Measurements from ENCODE around the gene ZBTB8A. TPM values are rescaled to one million over a fixed set of nuclear protein-coding genes. Genes with fewer than 3 reads are reported as not detected.

The ZBTB8A gene
- total RNA-seq, result 4.3 and 4.8 TPM in 2 replicates

DNA sequence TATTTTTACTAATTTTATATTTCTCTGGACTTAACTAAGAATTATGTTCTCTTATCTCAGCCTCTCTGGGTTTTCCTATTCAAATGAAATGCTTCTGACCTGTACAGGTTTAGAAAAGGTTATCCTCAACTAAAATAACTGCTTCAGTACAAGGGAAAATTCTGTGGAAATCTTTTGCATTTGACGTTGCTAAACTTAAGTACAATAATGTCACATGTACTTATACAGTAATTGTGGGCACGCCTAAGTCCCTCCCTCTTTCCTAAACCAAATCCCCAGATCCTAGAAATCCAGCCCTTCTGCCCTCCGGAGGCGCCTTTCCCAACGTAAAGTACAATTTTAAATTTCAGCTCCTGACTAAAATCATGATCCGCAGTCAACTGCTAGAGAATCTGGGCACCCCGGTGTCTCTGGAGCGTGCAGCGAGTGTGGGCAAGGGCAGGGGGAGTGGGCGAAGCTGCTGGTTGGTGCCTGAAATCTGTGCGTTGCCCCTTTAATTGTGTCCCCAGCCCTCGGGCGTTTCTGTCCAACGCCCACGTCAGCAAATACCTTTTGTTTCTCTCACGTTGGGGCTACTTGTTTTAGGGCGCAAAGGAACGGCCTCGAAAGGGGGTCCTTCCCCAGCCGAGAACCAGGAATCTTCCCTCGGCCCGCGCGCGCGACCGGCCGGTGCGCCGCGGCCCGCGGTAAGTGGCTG is at the start of gene ZBTB8A:
TSS of gene ZBTB8A (plus strand) at position 541 of the 697 bp plus-strand sequence. CDS start 53,505 bp downstream, outside the sequence.

DNA sequence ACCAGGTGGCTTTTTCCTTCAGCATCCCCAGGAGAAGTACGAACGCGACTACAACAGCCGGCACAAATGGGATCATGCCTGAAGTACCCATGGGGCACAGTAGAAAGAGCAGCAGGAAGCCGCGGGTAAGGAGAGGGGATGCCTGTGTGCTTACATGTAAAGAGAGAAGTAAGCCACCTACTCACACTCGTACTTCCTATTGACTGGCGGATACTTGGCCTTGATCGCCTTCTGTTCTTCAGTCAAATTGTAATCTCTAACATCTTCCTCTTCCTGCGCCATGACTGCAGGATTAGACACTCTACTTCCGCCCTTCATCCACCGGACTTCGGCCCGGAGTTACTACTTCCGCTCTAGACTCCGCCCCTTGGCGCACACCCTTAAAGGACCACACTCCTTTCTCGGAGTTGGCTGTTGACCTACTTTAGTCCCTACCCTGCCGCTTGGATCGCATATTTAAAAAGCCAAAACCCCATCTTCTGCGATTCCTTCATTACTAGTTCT is 111.1 kb downstream of the ZBTB8A start, which contains the start of gene ZBTB8OS:
TSS of gene ZBTB8OS (minus strand) at position 303 of the 504 bp plus-strand sequence. CDS start at position 282, 21 bp downstream.

DNA sequence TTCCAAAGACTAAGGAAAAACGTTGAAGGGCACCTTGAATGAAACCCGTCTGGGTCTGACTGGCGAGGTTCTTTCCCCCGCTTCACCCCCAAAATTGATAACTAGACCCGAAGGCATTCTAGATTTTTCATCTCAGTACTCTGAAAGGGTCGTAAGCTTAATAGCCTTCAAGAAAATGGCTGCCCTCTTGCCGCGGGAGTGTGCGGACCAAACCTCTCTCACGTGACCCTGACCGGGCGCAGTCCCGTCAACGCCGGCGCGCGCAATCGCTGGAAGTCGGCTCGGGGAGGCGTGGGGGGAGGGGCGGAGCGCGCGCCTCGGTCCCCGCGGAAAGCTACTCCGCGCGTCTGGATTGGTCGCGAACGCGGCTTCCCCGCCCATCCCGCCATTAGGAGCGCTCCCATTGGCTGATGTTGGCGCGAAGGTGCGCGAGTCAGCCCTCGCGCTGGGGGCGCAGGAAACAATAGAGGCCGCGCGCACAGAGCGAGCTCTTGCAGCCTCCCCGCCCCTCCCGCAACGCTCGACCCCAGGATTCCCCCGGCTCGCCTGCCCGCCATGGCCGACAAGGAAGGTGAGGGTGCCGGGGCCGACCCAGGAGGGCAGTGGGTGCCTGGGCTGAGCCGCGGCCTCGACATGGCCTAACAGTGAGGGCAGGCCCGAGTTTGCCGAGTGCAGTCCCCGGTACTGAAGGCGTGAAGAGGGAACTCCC is 111.7 kb downstream of the ZBTB8A start, which contains the start of gene RBBP4:
TSS of gene RBBP4 (plus strand) at position 457 of the 709 bp plus-strand sequence. CDS start at position 556, 99 bp downstream.

Small RNA genes within 50 kb of the gene (small RNA-seq; reads per million reads assigned to genes)
- not detected for gene RF00019

Other genes starting within 250 kb of the ZBTB8A start
- gene HDAC1, start 247.3 kb upstream of the ZBTB8A start, total RNA-seq, result 32.3 and 44.0 TPM in 2 replicates
- gene MARCKSL1, start 203.2 kb upstream of the ZBTB8A start, total RNA-seq, result 1.6 and 2.6 TPM in 2 replicates
- 1.4 and 1.8 TPM in 2 replicates for gene FAM229A, start 176.9 kb upstream of the ZBTB8A start, total RNA-seq
- 1.1 and 1.2 TPM in 2 replicates for gene TSSK3, start 176.9 kb upstream of the ZBTB8A start, total RNA-seq
- gene BSDC1, start 145.0 kb upstream of the ZBTB8A start, total RNA-seq, result 38.3 and 38.9 TPM in 2 replicates
- under 0.01 TPM in 1 of 2 replicates, not detected in the other for gene ZBTB8B, start 74.4 kb upstream of the ZBTB8A start, total RNA-seq
- gene ZBTB8OS, start 111.1 kb downstream of the ZBTB8A start, total RNA-seq, result 19.8 and 23.9 TPM in 2 replicates
- gene RBBP4, start 111.8 kb downstream of the ZBTB8A start, total RNA-seq, result 61.0 and 90.9 TPM in 2 replicates
- 9.2 and 23.9 TPM in 2 replicates for gene SYNC, start 163.3 kb downstream of the ZBTB8A start, total RNA-seq

Measured in subcutaneous preadipocyte (primary cell).